ENCODE results near the gene DSCAML1.

The DSCAML1 gene

GRCh38 chr11:117442049-117442868, 354.8 kb downstream of the DSCAML1 start:
- DNase-seq (ENCODE audit: low spot score), result no peak

- DNase-seq (ENCODE audit: low spot score), result no peak
Observed at GRCh38 chr11:117441146-117441975, 355.7 kb downstream of the DSCAML1 start.

- DNase-seq (ENCODE audit: low spot score), result no peak
Observed at GRCh38 chr11:117440258-117440657, 356.8 kb downstream of the DSCAML1 start.

GRCh38 chr11:117439256-117439655, 357.8 kb downstream of the DSCAML1 start:
- no peak for DNase-seq (ENCODE audit: low spot score)

GRCh38 chr11:117438371-117439000, 358.5 kb downstream of the DSCAML1 start:
- no peak for DNase-seq (ENCODE audit: low spot score)

GRCh38 chr11:117437791-117438130, 359.3 kb downstream of the DSCAML1 start:
- DNase-seq (ENCODE audit: low spot score), result no peak

GRCh38 chr11:117437041-117437790, 359.8 kb downstream of the DSCAML1 start:
- no peak for DNase-seq (ENCODE audit: low spot score)

GRCh38 chr11:117435326-117435725, 361.7 kb downstream of the DSCAML1 start:
- no peak for DNase-seq (ENCODE audit: low spot score)

- DNase-seq (ENCODE audit: low spot score), result no peak
Observed at GRCh38 chr11:117434481-117434880, 362.5 kb downstream of the DSCAML1 start.

GRCh38 chr11:117433717-117434116, 363.3 kb downstream of the DSCAML1 start:
- DNase-seq (ENCODE audit: low spot score), result no peak

- no peak for DNase-seq (ENCODE audit: low spot score)
Observed at GRCh38 chr11:117431436-117431835, 365.6 kb downstream of the DSCAML1 start.

- DNase-seq (ENCODE audit: low spot score), result no peak
Observed at GRCh38 chr11:117430293-117430955, 366.6 kb downstream of the DSCAML1 start.

- DNase-seq (ENCODE audit: low spot score), result no peak
Observed at GRCh38 chr11:117428856-117429229, 368.2 kb downstream of the DSCAML1 start.

- DNase-seq (ENCODE audit: low spot score), result no peak
Observed at GRCh38 chr11:117428186-117428855, 368.7 kb downstream of the DSCAML1 start.

- no peak for DNase-seq (ENCODE audit: low spot score)
Observed at GRCh38 chr11:117427356-117427874, 369.6 kb downstream of the DSCAML1 start.

- no peak for DNase-seq (ENCODE audit: low spot score)
Observed at GRCh38 chr11:117426941-117427340, 370.1 kb downstream of the DSCAML1 start.

- peak; percentile 81 for DNase-seq (ENCODE audit: low spot score)
Observed at GRCh38 chr11:117426297-117426685, 370.7 kb downstream of the DSCAML1 start.

- DNase-seq (ENCODE audit: low spot score), result no peak
Observed at GRCh38 chr11:117425679-117426296, 371.2 kb downstream of the DSCAML1 start.

GRCh38 chr11:117424781-117425180, 372.2 kb downstream of the DSCAML1 start:
- DNase-seq (ENCODE audit: low spot score), result peak; percentile 46

- DNase-seq (ENCODE audit: low spot score), result no peak
Observed at GRCh38 chr11:117423046-117423575, 373.9 kb downstream of the DSCAML1 start.

All from AG08395 (cell line).